ENCODE results near the gene CEBPZ.
"Not testable (repeated sequence)": the region's sequence is repeated elsewhere in the genome, so short reads cannot be mapped to it uniquely, and the experiment has no call there.

Gene CEBPZ

GRCh38 chr2:37228788-37229187 is 2.6 kb downstream of the CEBPZ start:
- CTCF ChIA-PET, result no interaction called here
- TF ChIP-seq HDGF (IDR thresholded peaks at IDR 0.05; ENCODE audit: borderline replicate concordance) (no peak), FOXA1 (IDR thresholded peaks at IDR 0.05) (no peak), ZNF384 (IDR thresholded peaks at IDR 0.05) (no peak), SP1 (IDR thresholded peaks at IDR 0.05) (no peak), ELF4 (IDR thresholded peaks at IDR 0.05) (no peak), PKNOX1 (IDR thresholded peaks at IDR 0.05) (no peak), SUZ12 (IDR thresholded peaks at IDR 0.05) (no peak), BHLHE40 (IDR thresholded peaks at IDR 0.05; ENCODE audit: borderline replicate concordance) (no peak), NFRKB (IDR thresholded peaks at IDR 0.05) (no peak), CTBP1 (IDR thresholded peaks at IDR 0.05; ENCODE audit: borderline replicate concordance) (no peak), ARNT (IDR thresholded peaks at IDR 0.05) (no peak), L3MBTL2 (conservative IDR thresholded peaks at IDR 0.05) (no peak), FOXK2 (IDR thresholded peaks at IDR 0.05) (no peak), TARDBP (IDR thresholded peaks at IDR 0.05) (no peak), FOXM1 (IDR thresholded peaks at IDR 0.05; ENCODE audit: borderline replicate concordance) (no peak), LEF1 (IDR thresholded peaks at IDR 0.05; ENCODE audit: borderline replicate concordance) (no peak)
- DNase-seq (ENCODE audit: extremely low spot score), result no peak
- POLR2A ChIA-PET, result no interaction called here

GRCh38 chr2:37226863-37227262 is 4.5 kb downstream of the CEBPZ start:
- CTCF ChIA-PET, result no interaction called here
- DNase-seq (ENCODE audit: extremely low spot score), result no peak
- TF ChIP-seq ELF4 (IDR thresholded peaks at IDR 0.05), result no peak
- TF ChIP-seq L3MBTL2 (conservative IDR thresholded peaks at IDR 0.05), result no peak
- POLR2A ChIA-PET, result no interaction called here

- CTCF ChIA-PET; POLR2A ChIA-PET; DNase-seq (ENCODE audit: extremely low spot score): not testable (repeated sequence)
Measured at GRCh38 chr2:37225129-37225528, 6.3 kb downstream of the CEBPZ start.

- CTCF ChIA-PET, result no interaction called here
- no peak for TF ChIP-seq ARNT (IDR thresholded peaks at IDR 0.05)
- no peak for TF ChIP-seq BHLHE40 (IDR thresholded peaks at IDR 0.05; ENCODE audit: borderline replicate concordance)
- no peak for TF ChIP-seq TARDBP (IDR thresholded peaks at IDR 0.05)
- TF ChIP-seq FOXM1 (IDR thresholded peaks at IDR 0.05; ENCODE audit: borderline replicate concordance), result no peak
- TF ChIP-seq FOXK2 (IDR thresholded peaks at IDR 0.05), result no peak
- no peak for TF ChIP-seq FOXA1 (IDR thresholded peaks at IDR 0.05)
- TF ChIP-seq SP1 (IDR thresholded peaks at IDR 0.05), result no peak
- TF ChIP-seq ELF4 (IDR thresholded peaks at IDR 0.05), result no peak
- no peak for TF ChIP-seq L3MBTL2 (conservative IDR thresholded peaks at IDR 0.05)
- TF ChIP-seq NFRKB (IDR thresholded peaks at IDR 0.05), result no peak
- TF ChIP-seq SUZ12 (IDR thresholded peaks at IDR 0.05), result no peak
- TF ChIP-seq PKNOX1 (IDR thresholded peaks at IDR 0.05), result no peak
- no peak for TF ChIP-seq ZNF384 (IDR thresholded peaks at IDR 0.05)
- no peak for TF ChIP-seq CTBP1 (IDR thresholded peaks at IDR 0.05; ENCODE audit: borderline replicate concordance)
- POLR2A ChIA-PET, result no interaction called here
- DNase-seq (ENCODE audit: extremely low spot score), result no peak
Measured at GRCh38 chr2:37224063-37224462, 7.3 kb downstream of the CEBPZ start.

- ChIA-PET POLR2A (interaction anchor here (0.8 kb wide), 1 partner anchor 9 kb away, joined by 3 read pairs; the partner anchor contains the start of gene NDUFAF7), CTCF (no interaction called here)
- no peak for TF ChIP-seq PKNOX1 (IDR thresholded peaks at IDR 0.05)
- no peak for TF ChIP-seq ZNF384 (IDR thresholded peaks at IDR 0.05)
- no peak for TF ChIP-seq L3MBTL2 (conservative IDR thresholded peaks at IDR 0.05)
- no peak for TF ChIP-seq NFRKB (IDR thresholded peaks at IDR 0.05)
- TF ChIP-seq FOXA1 (IDR thresholded peaks at IDR 0.05), result no peak
- no peak for TF ChIP-seq FOXM1 (IDR thresholded peaks at IDR 0.05; ENCODE audit: borderline replicate concordance)
- TF ChIP-seq HDGF (IDR thresholded peaks at IDR 0.05; ENCODE audit: borderline replicate concordance), result no peak
- TF ChIP-seq CTBP1 (IDR thresholded peaks at IDR 0.05; ENCODE audit: borderline replicate concordance), result no peak
- no peak for TF ChIP-seq SP1 (IDR thresholded peaks at IDR 0.05)
- TF ChIP-seq ELF4 (IDR thresholded peaks at IDR 0.05), result no peak
- TF ChIP-seq FOXK2 (IDR thresholded peaks at IDR 0.05), result no peak
- no peak for TF ChIP-seq LEF1 (IDR thresholded peaks at IDR 0.05; ENCODE audit: borderline replicate concordance)
- no peak for TF ChIP-seq ARNT (IDR thresholded peaks at IDR 0.05)
- TF ChIP-seq SUZ12 (IDR thresholded peaks at IDR 0.05), result no peak
- TF ChIP-seq BHLHE40 (IDR thresholded peaks at IDR 0.05; ENCODE audit: borderline replicate concordance), result no peak
- TF ChIP-seq TARDBP (IDR thresholded peaks at IDR 0.05), result no peak
- DNase-seq (ENCODE audit: extremely low spot score), result no peak
Measured at GRCh38 chr2:37223131-37223530, 8.3 kb downstream of the CEBPZ start.

- CTCF ChIA-PET, result interaction anchor here (0.6 kb wide), 1 partner anchor 171 kb away, joined by 3 read pairs; no protein-coding TSS in a partner anchor
- POLR2A ChIA-PET, result interaction anchor here (1.0 kb wide), 2 partner anchors 12 to 13 kb away, joined by 4 to 5 read pairs; partner anchors contain the start of genes CEBPZ and NDUFAF7
- TF ChIP-seq NFRKB (IDR thresholded peaks at IDR 0.05) (no peak), FOXA1 (IDR thresholded peaks at IDR 0.05) (no peak), PKNOX1 (IDR thresholded peaks at IDR 0.05) (no peak), FOXK2 (IDR thresholded peaks at IDR 0.05) (no peak), ZNF384 (IDR thresholded peaks at IDR 0.05) (no peak), ARNT (IDR thresholded peaks at IDR 0.05) (no peak)
- no peak for DNase-seq (ENCODE audit: extremely low spot score)
Measured at GRCh38 chr2:37219046-37219445, 12.3 kb downstream of the CEBPZ start.

Measured in HEK293T (cell line).